Keratinocyte (primary cell): Measurements from ENCODE around the gene RAB37. TPM values are rescaled to one million over a fixed set of nuclear protein-coding genes. Genes with fewer than 3 reads are reported as not detected.

ENCODE experiments used
- DNase-seq: peaks from one replicate; pipeline ENCODE4 v3.0.0-alpha.2; 2011; ENCODE audit warnings: low read depth, missing footprints, low spot score
- FAIRE-seq: peaks from 2 replicates; lab custom pipeline; 2011; peaks lifted over from hg19 to GRCh38; lab: Jason Lieb, UNC
- H2AFZ ChIP-seq: 2 replicates; pipeline ENCODE4 v1.6.0; 2012; ENCODE audit warnings: low read length, control low read depth, inconsistent platforms; ENCODE audit not compliant: control insufficient read depth
- H3K27ac ChIP-seq: 2 replicates; pipeline ENCODE4 v1.5.1; 2011; ENCODE audit warnings: low read length; ENCODE audit not compliant: control insufficient read depth, insufficient read depth
- H3K27me3 ChIP-seq: 3 replicates; pipeline ENCODE4 v1.6.0; 2011; ENCODE audit warnings: low read length; ENCODE audit not compliant: control insufficient read depth, insufficient read depth; ENCODE audit errors: extremely low read depth
- H3K36me3 ChIP-seq, 2 experiments: 2 replicates in 1 of 2; 3 replicates in 1 of 2; pipeline ENCODE4 v1.5.1; 2011; ENCODE audit warnings: low read length in 2 of 2, mild to moderate bottlenecking in 1 of 2; ENCODE audit not compliant: control insufficient read depth in 2 of 2, insufficient read depth in 2 of 2; ENCODE audit errors: extremely low read depth in 1 of 2
- H3K4me1 ChIP-seq: 3 replicates; pipeline ENCODE4 v1.5.1; 2011; ENCODE audit warnings: low read length; ENCODE audit not compliant: control insufficient read depth, insufficient read depth; ENCODE audit errors: extremely low read depth
- H3K4me2 ChIP-seq: 3 replicates; pipeline ENCODE4 v1.6.0; 2011; ENCODE audit warnings: low read depth, low read length; ENCODE audit not compliant: control insufficient read depth, insufficient read depth; ENCODE audit errors: extremely low read depth
- H3K4me3 ChIP-seq, 3 experiments: fragments of 200-600 bp in 1 of 3; sonication (generic) in 1 of 3; 2 replicates in 2 of 3; 3 replicates in 1 of 3; pipeline ENCODE4 v1.5.1; 2011 to 2016; ENCODE audit warnings: low read length in 3 of 3, mild to moderate bottlenecking in 3 of 3, control low read depth in 2 of 3, inconsistent platforms in 1 of 3, low read depth in 1 of 3, mixed read lengths in 1 of 3, mixed run types in 1 of 3, moderate library complexity in 1 of 3; ENCODE audit not compliant: control insufficient read depth in 2 of 3, insufficient read depth in 2 of 3; ENCODE audit errors: extremely low read depth in 1 of 3
- H3K79me2 ChIP-seq: 2 replicates; pipeline ENCODE4 v1.6.0; 2012; ENCODE audit warnings: low read length; ENCODE audit not compliant: control insufficient read depth, insufficient read depth
- H3K9ac ChIP-seq: 3 replicates; pipeline ENCODE4 v1.6.0; 2011; ENCODE audit warnings: low read length; ENCODE audit not compliant: control insufficient read depth, insufficient read depth; ENCODE audit errors: extremely low read depth
- H3K9me1 ChIP-seq: 3 replicates; pipeline ENCODE4 v1.6.0; 2011; ENCODE audit warnings: low read length; ENCODE audit not compliant: control insufficient read depth, insufficient read depth; ENCODE audit errors: extremely low read depth
- H3K9me3 ChIP-seq: 2 replicates; pipeline ENCODE4 v1.5.1; 2012; ENCODE audit warnings: low read depth, low read length; ENCODE audit not compliant: control insufficient read depth
- H4K20me1 ChIP-seq: 3 replicates; pipeline ENCODE4 v1.6.0; 2011; ENCODE audit warnings: low read length; ENCODE audit not compliant: control insufficient read depth, insufficient read depth; ENCODE audit errors: extremely low read depth
- EZH2 ChIP-seq: IDR thresholded peaks from one replicate; pipeline ENCODE4 v1.6.1; 2012; ENCODE audit warnings: inconsistent platforms, mild to moderate bottlenecking, low read length, moderate library complexity
- dilution Hi-C: fragments of 300-500 bp; cut with MboI; formaldehyde crosslinking; loops from one replicate; pipeline ENCODE4 v1.7.0; 2020; ENCODE audit warnings: low sequenced_read_pairs; ENCODE audit not compliant: extremely low pct_ligation_motif_present
- polyA plus RNA-seq, 5 experiments: library from polyadenylated mRNA; depleted of rRNA in 3 of 5; stranded (reverse) in 3 of 5; stranded (forward) in 1 of 5; unstranded in 1 of 5; fragments of >200 nt; gene quantifications; 1 replicate in 1 of 5; 2 replicates in 3 of 5; 3 replicates in 1 of 5; pipeline versions ENCODE4 v1.2.1 to v1.2.3, GENCODE V29; 2011 to 2012; ENCODE audit warnings: missing spikeins in 2 of 5, low read depth in 1 of 5, low replicate concordance in 1 of 5
- TF ChIP-seq, protein P1 (sequence below), 3 experiments: IDR thresholded peaks in 1 of 3; conservative IDR thresholded peaks in 1 of 3; optimal IDR thresholded peaks in 1 of 3; 2 replicates in 2 of 3; 3 replicates in 1 of 3; pipeline versions ENCODE3 to v1.5.1; 2011; ENCODE audit warnings: low read length in 3 of 3, mild to moderate bottlenecking in 3 of 3, moderate library complexity in 2 of 3, control low read depth in 1 of 3, inconsistent platforms in 1 of 3; ENCODE audit not compliant: insufficient read depth in 2 of 3; ENCODE audit errors: extremely low read depth in 1 of 3

The RAB37 gene
- polyA plus RNA-seq, 1 donor (not counting 4 experiments of a cell fraction or from before 2014, with no cell fraction given) = 0.03 TPM

GRCh38 chr17:74773871-74774286 is 36.8 kb downstream of the RAB37 start:
- FAIRE-seq = no peak
- dilution Hi-C loops = no loop called here
- DNase-seq = no peak
- H3K27me3 ChIP-seq = no peaks in the 10 kb centered on the region
- no peaks in the 10 kb centered on the region for H3K9me3 ChIP-seq
- H2AFZ ChIP-seq = no peak overlapping the region
- H3K36me3 ChIP-seq = peaks cover 29 to 37% of the 10 kb centered on the region in 2 experiments
- no peak overlapping the region for H3K9ac ChIP-seq
- peaks cover 8% of the 10 kb centered on the region for H3K4me1 ChIP-seq
- no peaks in the 10 kb centered on the region for H4K20me1 ChIP-seq
- no peaks in the 10 kb centered on the region for H3K9me1 ChIP-seq
- peaks cover 36% of the 10 kb centered on the region for H3K79me2 ChIP-seq
- peak overlapping the region; percentile 2 for H3K4me2 ChIP-seq
- H3K4me3 ChIP-seq = no peak overlapping the region
- TF ChIP-seq, protein P1, sequence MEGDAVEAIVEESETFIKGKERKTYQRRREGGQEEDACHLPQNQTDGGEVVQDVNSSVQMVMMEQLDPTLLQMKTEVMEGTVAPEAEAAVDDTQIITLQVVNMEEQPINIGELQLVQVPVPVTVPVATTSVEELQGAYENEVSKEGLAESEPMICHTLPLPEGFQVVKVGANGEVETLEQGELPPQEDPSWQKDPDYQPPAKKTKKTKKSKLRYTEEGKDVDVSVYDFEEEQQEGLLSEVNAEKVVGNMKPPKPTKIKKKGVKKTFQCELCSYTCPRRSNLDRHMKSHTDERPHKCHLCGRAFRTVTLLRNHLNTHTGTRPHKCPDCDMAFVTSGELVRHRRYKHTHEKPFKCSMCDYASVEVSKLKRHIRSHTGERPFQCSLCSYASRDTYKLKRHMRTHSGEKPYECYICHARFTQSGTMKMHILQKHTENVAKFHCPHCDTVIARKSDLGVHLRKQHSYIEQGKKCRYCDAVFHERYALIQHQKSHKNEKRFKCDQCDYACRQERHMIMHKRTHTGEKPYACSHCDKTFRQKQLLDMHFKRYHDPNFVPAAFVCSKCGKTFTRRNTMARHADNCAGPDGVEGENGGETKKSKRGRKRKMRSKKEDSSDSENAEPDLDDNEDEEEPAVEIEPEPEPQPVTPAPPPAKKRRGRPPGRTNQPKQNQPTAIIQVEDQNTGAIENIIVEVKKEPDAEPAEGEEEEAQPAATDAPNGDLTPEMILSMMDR (optimal IDR thresholded peaks at IDR 0.05 in 1 of 3, IDR thresholded peaks at IDR 0.05 in 1 of 3, conservative IDR thresholded peaks at IDR 0.05 in 1 of 3; ENCODE audit: extremely low read depth in 1 of 3, insufficient read depth in 2 of 3, low read length in 3 of 3) = no peak
- TF ChIP-seq EZH2 = no peak
- H3K27ac ChIP-seq = no peak overlapping the region

DNA sequence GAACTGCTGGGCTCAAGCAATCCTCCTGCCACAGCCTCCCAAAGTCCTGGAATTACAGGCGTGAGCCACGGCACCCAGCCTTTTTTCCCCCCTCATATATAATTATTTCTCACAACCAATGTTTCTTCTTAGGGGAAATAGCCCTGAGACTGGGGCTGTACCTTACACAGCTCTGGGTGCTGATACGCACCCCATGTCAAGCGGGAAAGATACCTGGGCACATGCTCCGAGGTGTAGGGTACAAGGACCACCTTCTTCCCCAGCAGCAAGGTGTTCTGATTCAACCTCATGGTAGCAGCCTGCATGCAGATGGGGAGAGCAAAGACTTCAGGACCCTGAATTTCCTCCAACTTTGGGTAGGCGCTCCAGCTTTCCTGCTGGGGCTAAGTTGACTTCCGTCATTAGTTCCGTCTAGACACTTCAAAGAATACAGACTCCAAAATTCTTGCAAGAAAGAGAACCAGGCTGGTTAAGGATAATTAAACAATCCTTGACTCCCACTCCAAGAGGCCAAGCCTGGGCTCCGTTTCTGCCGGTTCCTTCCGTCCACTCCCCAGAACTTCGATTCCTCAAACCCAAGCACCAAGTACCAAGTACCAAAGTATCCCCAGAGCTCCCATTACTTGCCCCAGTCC is 38.5 kb downstream of the RAB37 start:
- peak overlapping the region; percentile 62 for H3K27ac ChIP-seq
- H4K20me1 ChIP-seq = no peaks in the 10 kb centered on the region
- no peaks in the 10 kb centered on the region for H3K9me3 ChIP-seq
- DNase-seq = no peak
- dilution Hi-C loops = no loop called here
- H3K9ac ChIP-seq = peak overlapping the region; percentile 81
- H3K9me1 ChIP-seq = no peaks in the 10 kb centered on the region
- peak overlapping the region; percentile 92 for H2AFZ ChIP-seq
- no peaks in the 10 kb centered on the region for H3K27me3 ChIP-seq
- peak overlapping the region; percentile 87 to 96 (median 95) for H3K4me3 ChIP-seq
- peaks cover 36% of the 10 kb centered on the region for H3K79me2 ChIP-seq
- peak overlapping the region; percentile 91 for H3K4me2 ChIP-seq
- peaks cover 31 to 45% of the 10 kb centered on the region in 2 experiments for H3K36me3 ChIP-seq
- FAIRE-seq = peak; percentile 32
- TF ChIP-seq, protein P1 (optimal IDR thresholded peaks at IDR 0.05 in 1 of 3, IDR thresholded peaks at IDR 0.05 in 1 of 3, conservative IDR thresholded peaks at IDR 0.05 in 1 of 3; ENCODE audit: extremely low read depth in 1 of 3, insufficient read depth in 2 of 3, low read length in 3 of 3) = no peak
- TF ChIP-seq EZH2 = no peak
- H3K4me1 ChIP-seq = peaks cover 8% of the 10 kb centered on the region
